Body of pancreas (tissue), 4 donors: ENCODE results near the gene MROH7. TPM values are rescaled to one million over a fixed set of nuclear protein-coding genes. Genes with fewer than 3 reads are reported as not detected.

Experiments used
- ATAC-seq: fragments of 150-250 bp; one replicate; pipeline ENCODE4 v1.9.1; 2016
- DNase-seq, 4 donors: peaks; one replicate each; pipeline ENCODE4 v3.0.0-alpha.2; 2019
- H3K27ac ChIP-seq, 4 donors: fragments of 200-600 bp; sonication (generic); 1 replicate in 3 of 4; 2 replicates in 1 of 4; pipeline versions ENCODE4 v1.5.1 to v1.6.1; 2016 to 2019; ENCODE audit warnings: mild to moderate bottlenecking in 1 of 4, mixed read lengths in 1 of 4, moderate library complexity in 1 of 4
- H3K27me3 ChIP-seq, 2 donors: fragments of 200-600 bp; sonication (generic); one replicate each; pipeline ENCODE4 v1.6.0; 2016; ENCODE audit warnings: mild to moderate bottlenecking in 1 of 2
- H3K36me3 ChIP-seq, 2 donors: fragments of 200-600 bp; sonication (generic); replicated peaks in 1 of 2; 2 replicates each; pipeline ENCODE4 v1.5.1; 2016; ENCODE audit warnings: low read depth in 2 of 2; ENCODE audit not compliant: insufficient read depth in 1 of 2
- H3K4me1 ChIP-seq: fragments of 200-600 bp; sonication (generic); one replicate; pipeline ENCODE4 v1.6.0; 2016
- H3K4me3 ChIP-seq, 2 donors: fragments of 200-600 bp; sonication (generic); 1 replicate in 1 of 2; 2 replicates in 1 of 2; pipeline ENCODE4 v1.5.1; 2016 to 2019
- H3K9me3 ChIP-seq, 3 donors: fragments of 200-600 bp; sonication (generic); 1 replicate in 2 of 3; 2 replicates in 1 of 3; pipeline ENCODE4 v1.5.1; 2016
- POLR2A ChIP-seq, 3 donors: fragments of 450-650 bp; IDR thresholded peaks; one replicate each; pipeline ENCODE4 v1.6.1; 2016; ENCODE audit warnings: antibody characterized with exemption in 3 of 3, mild to moderate bottlenecking in 2 of 3
- WGBS, 2 donors: methylation state at CpG; one replicate each; pipeline ENCODE4 v1.1.5; 2017; 5-methylcytosine and 5-hydroxymethylcytosine counted together
- intact Hi-C: fragments of 100-400 bp; cut with DNase I; formaldehyde crosslinking; loops from one replicate; pipeline ENCODE4 v1.15.1; 2023
- total RNA-seq, 2 donors: library from RNA; depleted of rRNA; stranded (reverse); fragments of >200 nt; gene quantifications; one replicate each; pipeline ENCODE4 v1.1.0, GENCODE V29; 2016
- TF ChIP-seq, protein P1 (sequence below), 7 experiments: fragments of 450-650 bp in 4 of 7; fragments of 200-600 bp in 3 of 7; sonication (generic) in 3 of 7; IDR thresholded peaks; one replicate each; pipeline ENCODE4 v1.5.1; 2016 to 2019; ENCODE audit warnings: antibody characterized with exemption in 7 of 7

Gene MROH7
- total RNA-seq, 2 donors from 2014 or later, result 0.66 to 2.6 TPM

GRCh38 chr1:54658164-54658913, 16.8 kb downstream of the MROH7 start:
- no peak for DNase-seq
- H3K4me3 ChIP-seq, result no peak overlapping the region
- ATAC-seq, result no peak
- H3K9me3 ChIP-seq, result no peaks in the 10 kb centered on the region
- TF ChIP-seq, protein P1, sequence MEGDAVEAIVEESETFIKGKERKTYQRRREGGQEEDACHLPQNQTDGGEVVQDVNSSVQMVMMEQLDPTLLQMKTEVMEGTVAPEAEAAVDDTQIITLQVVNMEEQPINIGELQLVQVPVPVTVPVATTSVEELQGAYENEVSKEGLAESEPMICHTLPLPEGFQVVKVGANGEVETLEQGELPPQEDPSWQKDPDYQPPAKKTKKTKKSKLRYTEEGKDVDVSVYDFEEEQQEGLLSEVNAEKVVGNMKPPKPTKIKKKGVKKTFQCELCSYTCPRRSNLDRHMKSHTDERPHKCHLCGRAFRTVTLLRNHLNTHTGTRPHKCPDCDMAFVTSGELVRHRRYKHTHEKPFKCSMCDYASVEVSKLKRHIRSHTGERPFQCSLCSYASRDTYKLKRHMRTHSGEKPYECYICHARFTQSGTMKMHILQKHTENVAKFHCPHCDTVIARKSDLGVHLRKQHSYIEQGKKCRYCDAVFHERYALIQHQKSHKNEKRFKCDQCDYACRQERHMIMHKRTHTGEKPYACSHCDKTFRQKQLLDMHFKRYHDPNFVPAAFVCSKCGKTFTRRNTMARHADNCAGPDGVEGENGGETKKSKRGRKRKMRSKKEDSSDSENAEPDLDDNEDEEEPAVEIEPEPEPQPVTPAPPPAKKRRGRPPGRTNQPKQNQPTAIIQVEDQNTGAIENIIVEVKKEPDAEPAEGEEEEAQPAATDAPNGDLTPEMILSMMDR (IDR thresholded peaks at IDR 0.05), result no peak
- no peak for TF ChIP-seq POLR2A (IDR thresholded peaks at IDR 0.05)
- H3K4me1 ChIP-seq, result no peaks in the 10 kb centered on the region
- H3K27ac ChIP-seq, result no peak overlapping the region
- intact Hi-C loops, result no loop called here
- 87 to 90% methylated on average over 2 of the region's 2 CpGs for WGBS, 2 donors
- H3K27me3 ChIP-seq, result no peaks in the 10 kb centered on the region
- H3K36me3 ChIP-seq, result no peaks in the 10 kb centered on the region

- Histone ChIP-seq H3K36me3 (no peaks in the 10 kb centered on the region), H3K27ac (no peak overlapping the region), H3K9me3 (no peaks in the 10 kb centered on the region), H3K27me3 (no peaks in the 10 kb centered on the region), H3K4me1 (no peaks in the 10 kb centered on the region), H3K4me3 (no peak overlapping the region)
- TF ChIP-seq, protein P1 (IDR thresholded peaks at IDR 0.05), result no peak
- TF ChIP-seq POLR2A (IDR thresholded peaks at IDR 0.05), result no peak
- WGBS, 2 donors, result 66 to 77% methylated on average over 4 of the region's 4 CpGs
- ATAC-seq, result no peak
- no peak for DNase-seq
- intact Hi-C loops, result no loop called here
Measured at GRCh38 chr1:54663725-54664124, 22.1 kb downstream of the MROH7 start.

- ATAC-seq, result no peak
- no peak overlapping the region for H3K27ac ChIP-seq
- WGBS, 2 donors, result 85 to 91% methylated on average over 4 of the region's 4 CpGs
- no peaks in the 10 kb centered on the region for H3K36me3 ChIP-seq
- TF ChIP-seq, protein P1 (IDR thresholded peaks at IDR 0.05), result no peak
- TF ChIP-seq POLR2A (IDR thresholded peaks at IDR 0.05), result no peak
- no peaks in the 10 kb centered on the region for H3K4me1 ChIP-seq
- H3K9me3 ChIP-seq, result no peaks in the 10 kb centered on the region
- H3K4me3 ChIP-seq, result no peak overlapping the region
- DNase-seq, result no peak
- intact Hi-C loops, result no loop called here
- H3K27me3 ChIP-seq, result no peaks in the 10 kb centered on the region
Measured at GRCh38 chr1:54664364-54664763, 22.8 kb downstream of the MROH7 start.

GRCh38 chr1:54665852-54666251, 24.3 kb downstream of the MROH7 start:
- no peaks in the 10 kb centered on the region for H3K27me3 ChIP-seq
- 87 to 94% methylated on average over 5 of the region's 5 CpGs for WGBS, 2 donors
- no peaks in the 10 kb centered on the region for H3K36me3 ChIP-seq
- intact Hi-C loops, result no loop called here
- H3K4me1 ChIP-seq, result no peaks in the 10 kb centered on the region
- H3K9me3 ChIP-seq, result no peaks in the 10 kb centered on the region
- no peak for TF ChIP-seq POLR2A (IDR thresholded peaks at IDR 0.05)
- TF ChIP-seq, protein P1 (IDR thresholded peaks at IDR 0.05), result no peak
- ATAC-seq, result no peak
- H3K27ac ChIP-seq, result no peak overlapping the region
- no peak for DNase-seq
- H3K4me3 ChIP-seq, result no peak overlapping the region

DNA sequence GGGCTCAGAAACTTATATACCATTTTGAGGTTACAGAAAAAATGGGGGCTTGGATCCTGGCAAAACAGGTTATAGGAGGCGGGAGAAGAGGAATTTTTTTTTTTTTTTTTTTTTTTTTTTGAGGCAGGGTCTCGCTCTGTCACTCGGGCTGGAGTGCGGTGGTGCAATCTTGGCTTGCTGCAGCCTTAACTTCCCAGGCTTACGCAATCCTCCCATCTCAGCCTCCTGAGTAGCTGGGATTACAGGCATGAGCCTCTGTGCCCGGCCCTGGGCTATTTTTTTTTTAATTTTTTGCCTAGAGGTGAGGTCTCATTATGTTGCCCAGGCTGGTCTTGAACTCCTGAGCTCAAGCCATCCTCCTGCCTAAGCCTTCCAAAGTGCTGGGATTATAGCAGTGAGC, 24.7 kb downstream of the MROH7 start:
- 83 to 94% methylated on average over 6 of the region's 6 CpGs for WGBS, 2 donors

More for the DNA sequence above, 24.7 kb downstream of the MROH7 start:
- intact Hi-C loops, result no loop called here
- Histone ChIP-seq H3K27ac (no peak overlapping the region), H3K27me3 (no peaks in the 10 kb centered on the region), H3K9me3 (no peaks in the 10 kb centered on the region), H3K4me1 (no peaks in the 10 kb centered on the region), H3K36me3 (no peaks in the 10 kb centered on the region), H3K4me3 (no peak overlapping the region)
- no peak for DNase-seq
- TF ChIP-seq, protein P1 (IDR thresholded peaks at IDR 0.05), result no peak
- TF ChIP-seq POLR2A (IDR thresholded peaks at IDR 0.05), result no peak
- no peak for ATAC-seq
